Progenitor cell of endocrine pancreas (in vitro differentiated cells): Measurements from ENCODE around the gene MARCHF6. TPM values are rescaled to one million over a fixed set of nuclear protein-coding genes. Genes with fewer than 3 reads are reported as not detected.

Experiments
- DNase-seq: peaks from one replicate; pipeline ENCODE4 v3.0.0; 2021; ENCODE audit warnings: low spot score; ENCODE audit not compliant: unreplicated experiment
- H3K27ac Mint-ChIP-seq: 2 replicates; pipeline ENCODE4 v1.8.0; 2021; ENCODE audit warnings: mild to moderate bottlenecking, moderate library complexity, mixed read lengths
- H3K27me3 Mint-ChIP-seq: 2 replicates; pipeline ENCODE4 v1.8.0; 2021; ENCODE audit warnings: mixed read lengths
- H3K36me3 Mint-ChIP-seq: 2 replicates; pipeline ENCODE4 v1.8.0; 2022; ENCODE audit warnings: mixed read lengths; ENCODE audit not compliant: insufficient read depth
- H3K4me1 Mint-ChIP-seq: 2 replicates; pipeline ENCODE4 v1.8.0; 2021; ENCODE audit warnings: low read depth, mixed read lengths
- H3K4me3 Mint-ChIP-seq: 2 replicates; pipeline ENCODE4 v1.8.0; 2021; ENCODE audit warnings: low read depth, mild to moderate bottlenecking, moderate library complexity, mixed read lengths
- H3K9me3 Mint-ChIP-seq: 2 replicates; pipeline ENCODE4 v1.8.0; 2021; ENCODE audit warnings: low read depth, mixed read lengths
- total RNA-seq: library from RNA; stranded (reverse); gene quantifications from 2 replicates; pipeline ENCODE4 v1.2.1, GENCODE V29; 2021
- TF ChIP-seq, protein P1 (sequence below): fragments of 200-600 bp; sonication (generic); IDR thresholded peaks from one replicate; pipeline ENCODE4 v1.5.0; 2021; ENCODE audit warnings: antibody characterized with exemption, mild to moderate bottlenecking; ENCODE audit not compliant: unreplicated experiment

Gene MARCHF6
- total RNA-seq, 1 donor from 2014 or later, result 239 TPM

- Mint-ChIP-seq H3K9me3 (no peaks in the 10 kb centered on the region), H3K27ac (peak overlapping the region; percentile 99), H3K27me3 (no peaks in the 10 kb centered on the region), H3K36me3 (no peaks in the 10 kb centered on the region), H3K4me3 (peak overlapping the region; percentile 89), H3K4me1 (peaks cover 17% of the 10 kb centered on the region)
- DNase-seq, result no peak
- TF ChIP-seq, protein P1, sequence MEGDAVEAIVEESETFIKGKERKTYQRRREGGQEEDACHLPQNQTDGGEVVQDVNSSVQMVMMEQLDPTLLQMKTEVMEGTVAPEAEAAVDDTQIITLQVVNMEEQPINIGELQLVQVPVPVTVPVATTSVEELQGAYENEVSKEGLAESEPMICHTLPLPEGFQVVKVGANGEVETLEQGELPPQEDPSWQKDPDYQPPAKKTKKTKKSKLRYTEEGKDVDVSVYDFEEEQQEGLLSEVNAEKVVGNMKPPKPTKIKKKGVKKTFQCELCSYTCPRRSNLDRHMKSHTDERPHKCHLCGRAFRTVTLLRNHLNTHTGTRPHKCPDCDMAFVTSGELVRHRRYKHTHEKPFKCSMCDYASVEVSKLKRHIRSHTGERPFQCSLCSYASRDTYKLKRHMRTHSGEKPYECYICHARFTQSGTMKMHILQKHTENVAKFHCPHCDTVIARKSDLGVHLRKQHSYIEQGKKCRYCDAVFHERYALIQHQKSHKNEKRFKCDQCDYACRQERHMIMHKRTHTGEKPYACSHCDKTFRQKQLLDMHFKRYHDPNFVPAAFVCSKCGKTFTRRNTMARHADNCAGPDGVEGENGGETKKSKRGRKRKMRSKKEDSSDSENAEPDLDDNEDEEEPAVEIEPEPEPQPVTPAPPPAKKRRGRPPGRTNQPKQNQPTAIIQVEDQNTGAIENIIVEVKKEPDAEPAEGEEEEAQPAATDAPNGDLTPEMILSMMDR, result no peak
Measured at GRCh38 chr5:10351199-10351905, 2.1 kb upstream of the MARCHF6 start.

DNA sequence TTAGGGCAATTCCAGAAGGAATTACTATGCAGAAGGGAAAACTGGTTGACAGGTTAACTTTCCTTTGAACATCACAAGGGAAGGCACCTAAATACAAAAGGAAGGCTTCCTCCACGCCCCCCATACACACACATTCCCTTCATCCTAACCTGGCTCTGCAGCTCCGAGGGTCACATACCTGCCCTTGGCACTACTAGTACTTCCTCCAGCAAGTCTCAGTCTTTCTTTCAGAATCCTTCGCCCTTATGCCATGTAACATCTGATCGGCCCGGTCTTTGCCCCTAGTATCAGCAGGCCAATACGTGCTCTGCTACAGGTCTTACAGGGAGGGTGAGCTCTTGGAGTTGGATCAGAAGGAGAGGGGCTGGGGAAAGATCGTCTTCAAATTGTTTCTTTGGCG, 1.6 kb upstream of the MARCHF6 start:
- Mint-ChIP-seq H3K27ac (peak overlapping the region; percentile 99), H3K4me3 (peak overlapping the region; percentile 89), H3K36me3 (no peaks in the 10 kb centered on the region), H3K4me1 (peaks cover 19% of the 10 kb centered on the region), H3K27me3 (no peaks in the 10 kb centered on the region), H3K9me3 (no peaks in the 10 kb centered on the region)
- TF ChIP-seq, protein P1, result no peak
- DNase-seq, result no peak

GRCh38 chr5:10352430-10353240, 860 bp upstream of the MARCHF6 start:
- H3K4me1 Mint-ChIP-seq, result peaks cover 19% of the 10 kb centered on the region
- no peaks in the 10 kb centered on the region for H3K9me3 Mint-ChIP-seq
- H3K27me3 Mint-ChIP-seq, result no peaks in the 10 kb centered on the region
- peak overlapping the region; percentile 99 for H3K27ac Mint-ChIP-seq
- peak overlapping the region; percentile 89 for H3K4me3 Mint-ChIP-seq
- DNase-seq, result no peak
- H3K36me3 Mint-ChIP-seq, result no peaks in the 10 kb centered on the region
- TF ChIP-seq, protein P1, result no peak

GRCh38 chr5:10354048-10354872, 765 bp downstream of the MARCHF6 start:
- Mint-ChIP-seq H3K27ac (peak overlapping the region; percentile 100), H3K9me3 (no peaks in the 10 kb centered on the region)

More at GRCh38 chr5:10354048-10354872, 765 bp downstream of the MARCHF6 start:
- H3K27me3 Mint-ChIP-seq, result no peaks in the 10 kb centered on the region
- TF ChIP-seq, protein P1, result no peak
- DNase-seq, result peak; percentile 57
- peak overlapping the region; percentile 97 for H3K4me3 Mint-ChIP-seq
- peaks cover 24% of the 10 kb centered on the region for H3K4me1 Mint-ChIP-seq
- H3K36me3 Mint-ChIP-seq, result peaks cover 2% of the 10 kb centered on the region
